Hepatocyte (in vitro differentiated cells): ENCODE results near the gene RBBP8NL. TPM values are rescaled to one million over a fixed set of nuclear protein-coding genes. Genes with fewer than 3 reads are reported as not detected.
A peak's percentile ranks its signal among the peaks of the same experiment; 100 is the strongest.

Experiments used
- DNase-seq: peaks from one replicate; pipeline ENCODE4 v3.0.0-alpha.2; 2016; ENCODE audit warnings: low spot score
- H2AFZ ChIP-seq: fragments of 200-600 bp; sonication (generic); 2 replicates; pipeline ENCODE4 v1.6.0; 2016; ENCODE audit warnings: antibody characterized with exemption, mild to moderate bottlenecking
- H3K27ac ChIP-seq: fragments of 200-600 bp; sonication (generic); 2 replicates; pipeline ENCODE4 v1.5.1; 2016; ENCODE audit warnings: mild to moderate bottlenecking
- H3K27me3 ChIP-seq: fragments of 200-600 bp; sonication (generic); 2 replicates; pipeline ENCODE4 v1.6.1; 2016
- H3K36me3 ChIP-seq: fragments of 200-600 bp; sonication (generic); replicated peaks from 2 replicates; pipeline ENCODE4 v1.5.1; 2016; ENCODE audit warnings: low read depth; ENCODE audit not compliant: insufficient read depth
- H3K4me1 ChIP-seq: fragments of 200-600 bp; sonication (generic); 2 replicates; pipeline ENCODE4 v1.5.1; 2016; ENCODE audit warnings: mild to moderate bottlenecking, moderate library complexity; ENCODE audit not compliant: insufficient read depth
- H3K4me2 ChIP-seq: fragments of 200-600 bp; sonication (generic); 2 replicates; pipeline ENCODE4 v1.6.0; 2016
- H3K4me3 ChIP-seq: fragments of 200-600 bp; sonication (generic); 2 replicates; pipeline ENCODE4 v1.5.1; 2016; ENCODE audit warnings: mild to moderate bottlenecking
- H3K79me2 ChIP-seq: fragments of 200-600 bp; sonication (generic); 2 replicates; pipeline ENCODE4 v1.6.0; 2017; ENCODE audit warnings: mild to moderate bottlenecking
- H3K9me2 ChIP-seq: fragments of 200-600 bp; sonication (generic); replicated peaks from 2 replicates; pipeline ENCODE4 v1.6.0; 2017; ENCODE audit warnings: mild to moderate bottlenecking; ENCODE audit not compliant: insufficient read depth
- H3K9me3 ChIP-seq: fragments of 200-600 bp; sonication (generic); 2 replicates; pipeline ENCODE4 v1.5.1; 2016; ENCODE audit warnings: low read depth, mild to moderate bottlenecking
- H4K20me1 ChIP-seq: fragments of 200-600 bp; sonication (generic); 2 replicates; pipeline ENCODE4 v1.6.0; 2016; ENCODE audit warnings: mild to moderate bottlenecking; ENCODE audit not compliant: insufficient read depth, poor library complexity, severe bottlenecking
- EZH2 ChIP-seq: fragments of 200-600 bp; sonication (generic); IDR thresholded peaks from 2 replicates; pipeline ENCODE4 v1.6.1; 2016; ENCODE audit warnings: antibody characterized with exemption, mild to moderate bottlenecking, borderline replicate concordance
- EZH2phosphoT487 ChIP-seq: fragments of 200-600 bp; sonication (generic); IDR thresholded peaks from one replicate; pipeline ENCODE4 v1.6.1; 2018; ENCODE audit warnings: antibody characterized with exemption, mild to moderate bottlenecking, low read depth, moderate library complexity; ENCODE audit not compliant: unreplicated experiment, severe bottlenecking
- WGBS: methylation state at CpG from one replicate; pipeline ENCODE4 v1.1.6; 2016; ENCODE audit warnings: low lambda C conversion rate; ENCODE audit errors: missing lambda C conversion rate; 5-methylcytosine and 5-hydroxymethylcytosine counted together
- polyA plus RNA-seq: library from polyadenylated mRNA; unstranded; fragments of >200 nt; fragmentation: Nextera tagmentation; extraction: Ambion mirVana; gene quantifications from 2 replicates; pipeline ENCODE4 v1.2.1, GENCODE V29; 2016
- total RNA-seq: library from RNA; depleted of rRNA; stranded (reverse); fragments of >200 nt; gene quantifications from 2 replicates; pipeline ENCODE4 v1.2.3, GENCODE V29; 2014
- TF ChIP-seq, protein P1 (sequence below): fragments of 200-600 bp; sonication (generic); IDR thresholded peaks from 2 replicates; pipeline ENCODE4 v1.5.1; 2016; ENCODE audit warnings: antibody characterized with exemption, mild to moderate bottlenecking; ENCODE audit not compliant: poor library complexity

RBBP8NL gene
- total and polyA plus RNA-seq, 2 experiments from 2014 or later = 5.7 to 6.4 TPM

DNA sequence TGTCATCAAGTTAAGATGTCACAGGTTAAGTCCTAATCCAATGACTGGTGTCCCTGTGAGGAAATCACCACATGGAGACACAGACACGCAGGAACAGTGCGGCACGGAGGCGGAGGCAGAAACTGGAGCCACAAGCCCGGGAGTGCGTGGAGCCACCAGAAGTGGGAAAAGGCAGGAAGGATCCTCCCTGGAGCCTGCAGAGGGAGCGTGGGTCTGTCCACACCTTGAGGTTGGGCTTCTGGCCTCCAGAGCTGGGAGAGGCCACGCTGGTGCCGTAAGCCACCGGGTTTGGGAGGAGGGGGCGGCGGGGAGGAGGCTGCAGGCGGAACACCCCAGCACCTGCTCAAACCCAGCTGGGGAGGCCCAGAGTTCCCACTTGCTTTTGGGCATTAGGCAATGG lies 24.0 kb downstream of the RBBP8NL start:
- Histone ChIP-seq H3K4me2 (no peak overlapping the region), H3K4me3 (no peak overlapping the region), H3K36me3 (no peaks in the 10 kb centered on the region), H3K27ac (no peak overlapping the region), H3K4me1 (peaks cover 14% of the 10 kb centered on the region), H4K20me1 (no peaks in the 10 kb centered on the region), H2AFZ (no peak overlapping the region), H3K9me2 (no peaks in the 10 kb centered on the region), H3K9me3 (no peaks in the 10 kb centered on the region), H3K79me2 (peaks cover 38% of the 10 kb centered on the region), H3K27me3 (no peaks in the 10 kb centered on the region)
- DNase-seq = no peak
- WGBS = 91% methylated on average over 12 of the region's 13 CpGs
- no peak for TF ChIP-seq EZH2
- TF ChIP-seq, protein P1, sequence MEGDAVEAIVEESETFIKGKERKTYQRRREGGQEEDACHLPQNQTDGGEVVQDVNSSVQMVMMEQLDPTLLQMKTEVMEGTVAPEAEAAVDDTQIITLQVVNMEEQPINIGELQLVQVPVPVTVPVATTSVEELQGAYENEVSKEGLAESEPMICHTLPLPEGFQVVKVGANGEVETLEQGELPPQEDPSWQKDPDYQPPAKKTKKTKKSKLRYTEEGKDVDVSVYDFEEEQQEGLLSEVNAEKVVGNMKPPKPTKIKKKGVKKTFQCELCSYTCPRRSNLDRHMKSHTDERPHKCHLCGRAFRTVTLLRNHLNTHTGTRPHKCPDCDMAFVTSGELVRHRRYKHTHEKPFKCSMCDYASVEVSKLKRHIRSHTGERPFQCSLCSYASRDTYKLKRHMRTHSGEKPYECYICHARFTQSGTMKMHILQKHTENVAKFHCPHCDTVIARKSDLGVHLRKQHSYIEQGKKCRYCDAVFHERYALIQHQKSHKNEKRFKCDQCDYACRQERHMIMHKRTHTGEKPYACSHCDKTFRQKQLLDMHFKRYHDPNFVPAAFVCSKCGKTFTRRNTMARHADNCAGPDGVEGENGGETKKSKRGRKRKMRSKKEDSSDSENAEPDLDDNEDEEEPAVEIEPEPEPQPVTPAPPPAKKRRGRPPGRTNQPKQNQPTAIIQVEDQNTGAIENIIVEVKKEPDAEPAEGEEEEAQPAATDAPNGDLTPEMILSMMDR = no peak
- TF ChIP-seq EZH2phosphoT487 = no peak

DNA sequence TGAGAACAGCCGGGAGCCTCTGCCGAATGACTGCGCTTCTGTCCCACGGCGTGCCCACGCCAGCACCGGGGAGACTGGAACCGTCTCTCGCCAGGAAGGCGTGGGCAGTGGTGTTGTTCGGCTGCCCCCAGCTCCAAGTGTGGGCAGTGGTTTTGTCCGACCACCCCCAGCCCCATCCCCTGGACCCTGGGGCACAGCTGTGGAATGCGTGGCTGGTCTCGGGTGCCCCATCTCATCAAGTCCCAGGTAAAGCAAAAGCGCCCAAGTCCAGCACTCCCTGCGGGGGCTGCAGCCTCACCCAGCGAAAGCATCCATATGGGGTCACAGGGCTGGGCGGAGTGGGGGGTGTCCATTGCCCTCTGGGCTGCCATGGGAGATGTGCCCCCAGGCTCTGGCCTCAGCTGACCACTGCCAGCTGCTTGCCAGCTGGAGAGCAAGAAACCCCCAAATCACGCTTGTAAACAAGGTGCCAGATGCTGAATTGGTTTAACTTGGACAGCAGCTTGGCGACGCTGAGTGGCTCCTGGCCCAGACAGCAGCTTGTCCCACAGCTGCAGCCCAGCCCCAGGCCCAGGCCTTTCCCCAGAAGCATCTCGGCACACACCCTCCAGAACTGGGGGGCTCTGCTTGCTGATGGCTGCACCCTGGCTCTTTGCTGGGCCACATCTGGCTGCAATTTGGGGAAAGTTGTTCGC lies 24.7 kb downstream of the RBBP8NL start:
- Histone ChIP-seq H3K9me2 (no peaks in the 10 kb centered on the region), H3K4me3 (no peak overlapping the region), H3K4me2 (no peak overlapping the region), H3K79me2 (peaks cover 38% of the 10 kb centered on the region), H3K27ac (no peak overlapping the region), H3K36me3 (no peaks in the 10 kb centered on the region), H3K4me1 (peaks cover 9% of the 10 kb centered on the region), H3K9me3 (no peaks in the 10 kb centered on the region), H3K27me3 (no peaks in the 10 kb centered on the region), H4K20me1 (no peaks in the 10 kb centered on the region), H2AFZ (no peak overlapping the region)
- no peak for DNase-seq
- TF ChIP-seq EZH2 (no peak), EZH2phosphoT487 (no peak)
- TF ChIP-seq, protein P1 = no peak
- WGBS = 91% methylated on average over 23 of the region's 23 CpGs

DNA sequence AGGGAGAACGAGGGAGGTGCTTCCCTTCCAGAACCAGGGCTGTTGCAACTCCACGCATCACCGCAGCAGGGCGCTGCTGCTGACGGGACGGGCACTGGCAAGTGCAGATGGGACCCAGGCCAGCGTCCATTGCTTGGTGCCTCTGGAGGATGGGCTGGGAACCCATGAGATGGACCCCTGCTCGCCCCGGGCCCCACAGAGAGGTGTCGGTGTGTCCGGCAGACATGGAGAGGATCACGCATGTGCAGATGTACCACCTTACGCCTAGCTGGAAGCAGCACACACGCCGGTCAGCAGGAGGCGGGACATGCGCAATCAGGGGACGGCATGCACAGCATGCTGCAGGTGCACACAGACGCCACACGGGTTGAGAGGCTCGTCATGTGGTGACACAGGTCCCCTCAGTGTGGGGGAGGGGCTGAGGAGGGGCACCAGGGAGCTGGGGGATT lies 26.0 kb downstream of the RBBP8NL start:
- Histone ChIP-seq H2AFZ (no peak overlapping the region), H3K27me3 (no peaks in the 10 kb centered on the region), H3K79me2 (peaks cover 33% of the 10 kb centered on the region), H3K4me2 (no peak overlapping the region), H3K4me1 (peaks cover 6% of the 10 kb centered on the region), H3K27ac (no peak overlapping the region), H3K4me3 (no peak overlapping the region), H3K9me2 (no peaks in the 10 kb centered on the region), H3K36me3 (no peaks in the 10 kb centered on the region), H4K20me1 (no peaks in the 10 kb centered on the region), H3K9me3 (no peaks in the 10 kb centered on the region)
- TF ChIP-seq, protein P1 = peak; percentile 9
- no peak for TF ChIP-seq EZH2
- WGBS = 78% methylated on average over 21 of the region's 21 CpGs
- DNase-seq = no peak
